Limb (tissue), 2 donors: ENCODE data around the gene DAPK1.
"Not testable (repeated sequence)": the region's sequence is repeated elsewhere in the genome, so short reads cannot be mapped to it uniquely, and the experiment has no call there.

ENCODE experiments used
- DNase-seq, 2 donors: peaks; one replicate each; pipeline ENCODE4 v3.0.0-alpha.2; 2016; ENCODE audit errors: extremely low spot score in 2 of 2

The DAPK1 gene

DNA sequence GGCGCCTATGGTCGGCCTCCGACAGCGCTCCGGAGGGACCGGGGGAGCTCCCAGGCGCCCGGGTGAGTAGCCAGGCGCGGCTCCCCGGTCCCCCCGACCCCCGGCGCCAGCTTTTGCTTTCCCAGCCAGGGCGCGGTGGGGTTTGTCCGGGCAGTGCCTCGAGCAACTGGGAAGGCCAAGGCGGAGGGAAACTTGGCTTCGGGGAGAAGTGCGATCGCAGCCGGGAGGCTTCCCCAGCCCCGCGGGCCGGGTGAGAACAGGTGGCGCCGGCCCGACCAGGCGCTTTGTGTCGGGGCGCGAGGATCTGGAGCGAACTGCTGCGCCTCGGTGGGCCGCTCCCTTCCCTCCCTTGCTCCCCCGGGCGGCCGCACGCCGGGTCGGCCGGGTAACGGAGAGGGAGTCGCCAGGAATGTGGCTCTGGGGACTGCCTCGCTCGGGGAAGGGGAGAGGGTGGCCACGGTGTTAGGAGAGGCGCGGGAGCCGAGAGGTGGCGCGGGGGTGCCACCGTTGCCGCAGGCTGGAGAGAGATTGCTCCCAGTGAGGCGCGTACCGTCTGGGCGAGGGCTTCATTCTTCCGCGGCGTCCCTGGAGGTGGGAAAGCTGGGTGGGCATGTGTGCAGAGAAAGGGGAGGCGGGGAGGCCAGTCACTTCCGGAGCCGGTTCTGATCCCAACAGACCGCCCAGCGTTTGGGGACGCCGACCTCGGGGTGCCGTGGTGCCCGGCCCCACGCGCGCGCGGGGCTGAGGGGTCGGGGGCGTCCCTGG is 561 bp downstream of the DAPK1 start:
- DNase-seq: peak; percentile 28 to 82

DNA sequence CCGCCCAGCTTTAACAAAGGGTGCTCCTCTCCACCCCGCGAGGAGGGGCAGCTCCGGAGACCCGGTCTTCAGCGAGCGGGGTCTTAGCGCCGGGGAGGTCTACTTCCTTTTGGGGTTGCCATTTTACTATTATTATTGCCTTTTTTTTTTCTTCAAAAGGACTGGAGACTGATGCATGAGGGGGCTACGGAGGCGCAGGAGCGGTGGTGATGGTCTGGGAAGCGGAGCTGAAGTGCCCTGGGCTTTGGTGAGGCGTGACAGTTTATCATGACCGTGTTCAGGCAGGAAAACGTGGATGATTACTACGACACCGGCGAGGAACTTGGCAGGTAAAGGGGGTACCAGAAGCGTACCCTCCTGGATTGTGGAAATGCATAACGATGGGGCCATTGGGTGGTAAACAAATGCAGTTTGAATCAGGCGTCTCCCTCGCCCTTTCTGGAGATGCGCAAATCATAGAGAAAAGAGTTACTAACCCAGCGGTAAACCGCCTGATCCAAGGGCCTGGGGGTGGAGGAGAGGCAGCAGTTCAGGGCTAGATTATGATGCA is 1.2 kb downstream of the DAPK1 start:
- DNase-seq: no peak

DNA sequence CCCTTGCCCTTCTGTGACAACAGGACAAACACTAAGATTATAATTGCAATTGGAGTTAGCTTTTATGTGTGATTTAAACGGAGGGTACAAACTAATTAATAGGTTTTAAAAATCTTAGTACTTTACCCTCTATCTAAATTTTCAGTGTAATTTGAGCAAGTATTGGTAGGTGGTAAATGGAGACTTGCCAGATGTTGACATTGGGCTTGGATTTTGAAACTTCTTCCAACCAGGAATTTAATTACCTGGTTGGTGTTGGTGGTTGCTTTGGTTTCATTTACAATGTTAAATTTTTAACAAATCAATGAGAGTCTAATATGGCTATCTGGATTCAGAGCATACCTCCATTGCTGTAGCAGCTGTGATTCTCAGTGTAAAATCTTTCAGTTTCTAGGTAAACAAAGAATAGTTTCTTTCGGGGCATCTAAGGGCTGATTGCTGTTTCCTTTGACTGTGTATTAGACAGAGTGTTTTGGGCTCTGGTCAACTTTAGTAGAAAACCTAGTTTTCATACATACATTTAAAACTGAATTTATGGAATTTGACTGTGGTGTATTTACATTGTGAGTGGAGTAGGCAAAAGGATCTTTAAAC is 1.9 kb downstream of the DAPK1 start:
- no peak for DNase-seq

DNA sequence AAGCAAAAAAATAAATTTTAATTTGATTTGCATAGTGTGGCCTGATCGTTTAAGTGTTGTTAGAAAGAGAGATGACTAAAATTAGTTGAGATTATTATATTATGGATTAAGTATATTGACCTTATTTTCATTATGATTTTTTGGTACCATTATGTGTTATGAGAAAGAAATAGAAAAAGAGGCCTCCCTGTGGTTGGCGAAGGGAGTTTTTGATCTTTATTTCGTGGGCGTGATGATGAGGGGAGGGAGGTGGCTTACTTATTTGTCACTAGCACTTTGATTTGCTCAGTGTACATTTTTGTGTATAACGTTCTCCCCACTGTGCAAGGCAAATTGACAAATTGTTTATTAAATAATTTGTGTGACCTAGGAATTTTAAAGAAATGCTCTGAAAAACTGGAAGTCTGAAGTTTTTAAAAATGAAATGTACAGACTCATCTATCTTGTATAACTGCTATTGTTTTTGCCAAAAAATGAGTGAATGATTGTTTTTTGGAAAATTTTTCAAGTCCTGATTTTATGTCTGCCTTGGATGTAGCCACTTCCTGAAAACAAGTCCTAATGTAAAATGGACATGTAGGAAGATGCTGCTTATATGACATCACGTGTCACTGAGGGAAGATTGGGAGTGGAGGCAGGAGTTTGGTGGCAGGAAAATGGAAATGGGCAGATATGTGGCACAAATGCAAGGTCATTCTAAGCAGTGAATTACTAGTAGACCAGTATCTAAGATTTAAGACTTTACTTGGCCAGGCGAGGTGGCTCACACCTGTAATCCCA is 3.0 kb downstream of the DAPK1 start:
- DNase-seq: no peak

DNA sequence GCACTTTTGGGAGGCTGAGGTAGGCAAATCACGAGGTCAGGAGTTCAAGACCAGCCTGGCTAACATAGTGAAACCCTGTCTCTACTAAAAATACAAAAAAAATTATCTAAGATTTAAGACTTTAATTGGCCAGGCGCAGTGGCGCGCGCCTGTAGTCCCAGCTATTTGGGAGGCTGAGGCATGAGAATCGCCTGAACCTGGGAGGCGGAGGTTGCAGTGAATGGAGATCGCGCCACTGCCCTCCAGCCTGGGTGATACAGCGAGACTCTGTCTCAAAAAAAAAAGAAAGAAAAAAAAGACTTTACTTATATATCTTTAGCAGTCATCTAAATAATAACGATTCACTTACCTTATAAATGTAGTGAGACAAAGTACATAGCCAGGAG is 3.6 kb downstream of the DAPK1 start:
- DNase-seq: not testable (repeated sequence)

DNA sequence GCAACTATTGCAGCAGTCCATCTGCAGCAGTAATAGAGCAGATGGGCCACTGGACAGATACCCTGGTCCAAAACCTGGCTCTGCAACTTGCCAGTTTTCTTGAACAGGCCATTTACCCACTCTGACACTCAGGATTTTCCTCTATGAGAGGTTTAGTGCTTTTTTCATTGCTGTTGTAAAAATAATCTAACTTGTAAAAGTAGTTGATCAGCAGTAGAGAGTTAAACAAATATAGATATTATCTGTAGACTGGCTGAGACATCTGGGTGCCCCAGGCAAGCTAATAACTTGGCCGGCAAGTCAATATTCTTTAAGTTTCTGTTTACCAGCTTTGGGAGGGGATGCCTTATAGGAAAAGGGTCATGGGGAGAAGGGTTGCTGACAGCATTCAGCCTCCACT is 4.1 kb downstream of the DAPK1 start:
- DNase-seq: no peak

DNA sequence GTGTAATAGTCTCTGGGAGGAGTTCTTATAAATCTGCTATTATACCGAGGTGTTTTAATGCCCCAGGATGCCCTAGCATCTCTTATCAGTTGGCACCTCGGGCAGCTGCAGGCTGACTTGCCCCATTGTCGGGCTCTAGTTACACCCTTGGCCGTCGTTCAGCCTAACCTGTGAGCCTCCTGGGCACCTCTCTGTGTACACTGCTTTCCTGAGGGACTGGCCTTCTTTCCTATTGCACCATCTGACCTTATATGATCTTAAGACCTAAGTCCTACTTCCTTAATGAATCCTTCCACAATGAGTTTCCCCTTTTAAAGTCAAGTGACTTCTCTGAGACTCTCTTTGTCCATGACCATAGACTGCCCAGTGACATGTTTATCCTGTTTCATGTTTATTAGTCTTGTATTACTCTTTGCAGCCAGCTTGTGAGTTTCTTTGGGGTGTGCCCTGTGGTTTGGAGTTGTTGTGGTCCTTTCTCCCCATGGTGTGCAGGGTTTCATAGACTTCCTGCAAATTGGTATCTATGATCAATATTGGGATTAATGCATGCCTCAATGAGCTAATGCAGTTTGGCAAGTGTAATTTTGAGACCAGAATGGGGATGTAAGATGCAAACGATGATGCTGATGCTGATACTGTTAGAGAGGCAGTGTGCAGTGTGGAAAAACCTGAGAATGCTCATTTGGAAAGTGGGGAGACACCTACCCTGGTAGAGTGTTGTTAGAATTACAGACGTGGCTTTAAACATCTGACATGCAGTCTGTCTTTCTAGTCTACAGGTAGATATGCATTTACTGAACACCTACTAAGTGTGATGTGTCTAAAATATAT is 4.9 kb downstream of the DAPK1 start:
- DNase-seq: no peak

DNA sequence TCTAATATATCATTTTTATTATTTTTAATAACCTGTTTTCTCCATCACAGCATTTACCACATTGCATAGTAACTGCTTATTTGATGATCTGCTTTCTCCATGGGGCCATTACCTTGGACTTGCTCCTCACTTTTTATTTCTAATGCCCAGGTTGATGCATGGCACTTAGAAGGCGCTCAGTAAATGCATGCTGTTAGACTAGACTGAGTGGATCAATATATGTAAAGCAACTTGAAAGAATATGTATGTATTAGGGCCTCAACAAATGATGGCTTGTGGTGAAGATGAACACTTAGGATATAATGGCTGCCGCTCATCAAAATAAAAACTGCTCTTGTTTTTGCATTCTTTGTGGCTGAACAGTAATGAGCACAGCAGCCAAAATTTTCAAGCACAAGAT is 5.8 kb downstream of the DAPK1 start:
- no peak for DNase-seq

DNA sequence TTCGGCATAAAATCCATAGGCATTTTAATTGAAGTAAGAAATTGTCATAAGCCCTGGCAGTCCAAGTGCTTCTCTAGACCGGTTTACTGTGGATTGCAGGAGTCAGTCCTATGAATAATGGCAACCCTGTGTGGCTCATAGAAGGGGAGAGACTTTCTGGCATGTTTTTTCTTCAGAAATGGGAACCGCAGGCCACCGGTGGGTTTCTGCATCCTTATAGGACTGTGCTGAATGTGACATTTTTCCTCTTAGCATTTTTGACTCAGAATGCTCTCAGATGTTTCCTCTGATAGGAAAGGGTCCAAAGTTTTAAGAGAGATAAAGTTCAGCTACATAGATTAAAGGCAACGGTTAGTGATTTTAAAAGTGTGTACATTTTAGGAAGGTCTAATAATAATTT is 6.3 kb downstream of the DAPK1 start:
- no peak for DNase-seq

DNA sequence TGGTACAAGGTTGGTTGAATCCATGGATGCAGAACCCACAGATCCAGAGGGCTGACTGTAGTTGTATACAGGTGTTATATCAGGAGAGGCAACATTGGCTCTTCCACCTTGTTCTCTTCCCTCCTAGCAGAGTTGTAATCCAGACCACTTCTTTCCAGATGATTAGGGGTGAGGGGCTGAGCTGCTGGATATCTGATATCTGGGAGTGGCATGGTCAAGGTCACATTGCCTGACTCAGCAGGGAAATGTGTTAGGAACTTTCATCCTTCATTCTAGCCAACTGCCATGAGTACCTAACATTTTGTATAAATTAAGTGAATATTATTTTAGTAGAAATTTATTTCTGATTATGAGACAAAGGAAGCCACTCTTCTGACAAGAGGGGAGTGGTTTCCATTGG is 7.3 kb downstream of the DAPK1 start:
- no peak for DNase-seq

DNA sequence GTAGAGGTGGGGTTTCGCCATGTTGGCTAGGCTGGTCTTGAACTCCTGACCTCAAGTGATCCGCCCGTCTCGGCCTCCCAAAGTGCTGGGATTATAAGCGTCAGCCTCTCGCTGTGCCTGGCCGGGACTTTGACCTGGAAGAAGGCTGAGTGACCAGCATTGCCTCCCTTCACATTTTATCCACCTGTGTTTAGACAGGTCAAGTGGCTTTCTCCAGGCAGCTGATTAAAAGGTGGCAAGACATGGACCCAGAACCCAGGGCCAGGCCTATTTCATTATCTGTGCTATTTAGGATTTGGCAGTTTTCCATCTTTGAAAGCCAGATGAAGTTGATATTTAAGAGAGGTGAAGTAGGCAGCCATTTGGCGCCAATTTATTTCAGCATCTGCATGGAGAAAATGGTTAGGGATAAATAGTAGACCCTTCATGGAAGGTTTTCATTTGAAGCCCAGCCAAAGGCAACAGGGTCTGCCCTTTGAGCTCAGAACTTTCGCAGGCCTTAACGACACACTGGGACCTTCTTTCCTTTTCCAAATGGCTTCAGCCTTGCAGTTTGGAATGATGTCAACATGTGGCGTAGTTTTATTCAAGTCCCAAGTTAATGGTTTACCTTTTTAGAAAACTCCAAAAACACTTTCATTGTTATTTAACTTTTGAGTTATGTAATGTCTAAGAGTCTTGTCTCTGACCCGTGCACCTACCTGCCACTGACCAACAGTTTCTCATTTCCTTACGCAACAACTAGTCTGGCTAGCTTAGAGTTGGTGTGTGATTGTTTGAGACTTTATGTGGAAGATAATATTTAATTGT is 8.4 kb downstream of the DAPK1 start:
- DNase-seq: no peak

DNA sequence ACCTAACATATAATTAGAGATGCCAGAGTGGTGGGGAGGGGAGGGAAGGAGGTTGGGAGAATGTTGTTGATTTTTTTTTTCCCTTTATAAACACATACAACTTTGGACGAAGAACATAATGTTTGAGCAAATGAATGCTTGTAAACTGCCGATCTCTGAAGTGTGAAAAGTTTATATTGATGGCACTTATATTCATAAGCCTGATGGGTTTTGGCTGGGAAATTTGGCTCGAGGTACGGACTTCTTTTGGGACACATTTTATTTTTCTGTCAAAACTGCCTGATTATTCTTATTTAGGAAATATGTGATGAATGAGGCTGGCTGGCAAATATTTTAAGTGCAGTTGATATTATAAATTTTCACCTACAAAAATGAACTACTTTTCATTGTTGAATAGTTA is 9.9 kb downstream of the DAPK1 start:
- no peak for DNase-seq

DNA sequence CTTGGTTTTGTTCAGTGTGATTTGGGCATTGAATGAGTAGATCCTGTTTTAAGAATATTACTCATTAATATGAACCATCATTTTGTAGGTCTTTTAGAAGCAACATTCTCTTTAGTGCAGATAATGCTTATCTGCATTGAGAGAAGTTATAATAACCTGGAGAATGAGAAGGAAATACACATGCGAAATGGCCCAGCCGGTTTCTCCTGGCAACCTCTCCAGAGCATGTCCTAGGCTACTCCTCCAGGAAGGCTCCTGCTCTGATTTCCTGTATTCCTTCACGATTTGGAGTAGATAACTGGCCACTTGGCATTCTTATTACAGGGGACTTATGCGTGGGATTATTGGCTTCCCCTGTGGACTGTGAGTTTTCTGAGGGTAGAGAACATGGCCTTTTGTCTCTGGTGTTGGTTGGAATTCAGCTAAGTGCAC is 12.6 kb downstream of the DAPK1 start:
- DNase-seq: no peak

DNA sequence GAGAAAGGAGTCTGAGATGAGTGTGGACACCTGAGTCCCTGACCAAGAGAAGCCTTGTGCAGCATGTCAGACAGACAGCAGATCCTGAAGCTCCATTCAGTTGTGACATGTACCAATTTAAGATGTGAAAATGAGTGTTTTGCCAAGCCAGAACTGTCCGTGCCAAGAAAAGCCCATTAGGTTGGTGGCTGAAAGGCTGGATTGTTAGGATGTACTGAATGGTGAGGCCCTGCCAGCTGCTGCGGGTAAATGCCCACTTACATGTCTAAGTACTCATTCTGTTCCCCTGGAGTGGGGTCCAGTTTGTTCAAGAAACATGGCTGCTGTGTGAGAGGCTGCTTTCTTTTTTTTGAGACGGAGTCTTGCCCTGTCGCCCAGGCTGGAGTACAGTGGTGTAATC is 14.6 kb downstream of the DAPK1 start:
- peak in 1 of 2 donors; percentile 38 for DNase-seq

DNA sequence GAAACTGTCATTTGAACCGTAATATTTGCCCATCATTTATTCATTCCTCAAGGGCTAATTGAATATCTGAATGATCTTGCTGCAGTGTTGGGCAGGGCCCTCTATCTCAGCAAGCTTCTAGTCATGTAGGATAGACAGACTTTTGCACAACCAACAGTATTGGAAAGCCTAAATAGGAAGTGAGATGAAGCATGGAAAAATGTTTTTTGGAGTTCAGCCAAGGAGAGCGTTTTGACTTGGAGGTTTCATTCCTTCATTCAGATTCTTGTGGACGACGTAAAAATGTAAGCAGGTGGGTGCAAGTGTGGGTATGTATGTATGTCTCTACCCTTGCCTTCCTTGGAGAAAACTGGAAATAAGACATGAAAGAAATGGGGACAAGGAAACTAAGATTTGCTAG is 15.5 kb downstream of the DAPK1 start:
- DNase-seq: no peak

DNA sequence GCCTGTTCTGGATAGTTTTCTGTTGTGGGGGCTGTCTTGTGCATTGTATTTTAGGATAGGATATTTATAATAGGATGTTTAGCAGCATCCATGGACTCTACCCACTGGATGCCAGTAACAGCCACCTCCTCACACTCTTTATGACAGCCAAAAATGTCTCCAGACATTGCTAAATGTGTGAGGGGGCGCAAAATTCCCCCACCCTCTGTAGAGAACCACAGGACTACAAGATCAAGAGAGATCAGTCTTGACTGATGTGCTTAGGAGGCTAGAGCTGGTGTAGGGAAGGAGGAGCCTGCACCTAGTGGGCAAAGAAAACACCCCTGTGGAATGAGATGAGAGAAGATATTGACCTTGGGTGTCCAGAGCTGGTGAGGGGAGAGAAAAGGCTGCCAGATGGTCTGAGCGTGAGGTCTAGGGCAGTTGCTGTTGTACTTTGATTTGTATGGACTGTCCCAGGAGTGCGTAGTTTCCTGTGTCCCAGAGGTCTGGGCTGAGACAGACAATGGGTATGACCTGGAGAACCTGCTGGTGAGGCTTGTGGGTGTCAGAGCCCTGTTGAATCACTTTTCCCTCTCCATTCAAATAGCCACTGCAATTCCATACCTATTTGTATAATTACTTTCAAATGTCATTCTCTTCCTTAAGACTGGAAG is 16.3 kb downstream of the DAPK1 start:
- no peak for DNase-seq

DNA sequence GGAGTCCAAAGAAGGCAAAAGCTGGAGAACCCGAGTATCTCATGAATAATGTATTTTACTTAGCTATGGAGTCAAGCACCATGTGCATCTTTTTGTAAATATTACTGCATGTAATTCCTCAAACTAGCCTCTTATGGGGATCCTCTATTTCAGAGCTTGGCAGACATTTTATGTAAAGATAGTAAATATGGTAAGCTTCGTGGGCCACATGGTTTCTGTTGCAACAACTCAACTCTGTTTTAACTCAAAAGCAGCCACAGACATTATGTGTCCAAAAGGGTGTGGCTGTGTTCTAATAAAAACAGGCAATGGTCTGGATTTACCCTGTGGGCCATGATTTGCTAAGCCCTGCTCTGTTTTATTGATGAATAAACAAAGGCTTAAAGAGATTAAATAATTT is 17.3 kb downstream of the DAPK1 start:
- no peak for DNase-seq

DNA sequence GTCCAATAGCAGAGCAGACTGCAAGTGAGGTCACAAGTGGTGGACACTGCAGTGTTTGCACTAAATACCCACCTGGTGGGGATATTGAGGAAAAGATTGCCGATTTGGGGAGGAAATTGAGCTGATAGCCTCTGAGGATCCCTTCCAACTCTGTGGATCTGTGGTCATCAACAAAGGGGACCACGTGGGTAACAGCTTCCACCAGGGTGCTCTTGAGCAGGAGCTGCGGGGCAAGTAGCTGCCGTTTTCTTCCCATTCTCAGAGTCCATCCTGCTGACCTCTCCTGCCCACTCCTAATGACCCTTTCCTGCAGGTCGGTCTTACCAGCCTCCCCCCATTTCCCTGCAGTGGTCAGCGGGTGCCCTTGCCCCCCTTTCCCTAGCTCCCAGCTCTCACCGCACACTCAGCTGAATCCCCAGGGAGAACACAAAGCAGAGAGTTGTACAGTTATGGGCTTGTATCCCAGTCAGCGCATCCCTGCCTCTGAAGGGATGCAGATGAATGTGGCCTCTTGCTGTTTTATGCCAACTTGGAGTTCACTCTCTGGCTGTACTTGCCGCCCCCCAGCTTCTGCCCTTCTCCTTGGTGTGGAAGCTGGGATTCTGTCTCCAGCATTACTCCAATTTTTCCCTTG is 18.0 kb downstream of the DAPK1 start:
- no peak for DNase-seq

DNA sequence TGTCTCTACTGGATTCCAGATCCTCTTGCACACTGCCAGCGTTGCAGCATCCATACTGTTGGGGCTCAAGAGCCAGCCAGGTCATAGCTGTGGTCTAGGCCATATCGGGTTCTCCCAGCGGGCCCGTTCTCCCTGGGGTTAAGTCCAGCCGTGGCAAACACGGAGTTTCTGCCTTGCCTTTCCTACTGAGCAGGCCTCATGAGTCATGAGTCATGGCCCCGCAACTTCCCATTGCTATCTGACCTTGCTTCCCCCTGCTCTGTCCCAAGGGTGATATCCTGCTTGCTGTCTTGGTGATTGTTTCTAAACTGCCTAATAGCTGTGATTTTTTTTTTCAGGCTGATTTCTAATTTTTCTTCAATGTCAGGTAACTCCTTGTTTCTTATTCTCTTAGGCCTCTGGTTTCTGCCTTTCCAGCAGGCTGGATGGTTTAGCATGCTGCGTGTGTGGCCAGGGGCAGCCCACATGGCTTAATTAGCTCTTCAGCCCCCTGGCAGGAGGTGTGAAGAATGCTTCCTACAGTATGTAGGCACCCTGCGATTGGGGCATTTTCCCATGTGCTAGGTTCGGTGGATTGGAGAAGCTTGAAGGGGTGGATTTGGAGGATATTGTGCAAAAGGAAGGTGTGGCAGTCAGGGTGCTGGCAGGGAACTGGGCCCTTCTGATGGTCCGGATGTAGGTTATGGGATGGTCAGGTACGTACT is 18.7 kb downstream of the DAPK1 start:
- no peak for DNase-seq
